IMR-90 (cell line): ENCODE results near the gene ZC3H7B. TPM values are rescaled to one million over a fixed set of nuclear protein-coding genes. Genes with fewer than 3 reads are reported as not detected.

Experiments
- ATAC-seq: fragments of 200-7000 bp; cut with Tn5 transposase; 2 replicates; pipeline ENCODE4 v1.9.1; 2020; ENCODE audit warnings: low read depth, mild to moderate bottlenecking, moderate library complexity
- BruUV-seq: library from RNA; stranded (reverse); fragments of 400-500 nt; replicated peaks from 2 replicates; lab custom pipeline; 2021; lab: Mats Ljungman, UMichigan
- CTCF ChIA-PET: fragments of 300-600 bp; formaldehyde crosslinking; extraction: SDS; loops from one replicate; lab custom pipeline; 2021; ENCODE audit warnings: antibody characterized with exemption; lab: Yijun Ruan, JAX
- POLR2A ChIA-PET: fragments of 300-600 bp; sonication (Branson Sonifier 250); formaldehyde crosslinking; loops from one replicate; lab custom pipeline; 2022; ENCODE audit warnings: antibody characterized with exemption; ENCODE audit not compliant: unreplicated experiment; lab: Charles Lee
- DNase-seq: peaks from one replicate; pipeline ENCODE4 v3.0.0; 2013
- H2AFZ ChIP-seq: replicated peaks from 2 replicates; pipeline ENCODE3; 2013; ENCODE audit warnings: low read length, mild to moderate bottlenecking; ENCODE audit not compliant: poor library complexity
- H2AK5ac ChIP-seq: 2 replicates; pipeline ENCODE4 v1.6.1; 2013; ENCODE audit warnings: low read depth, low read length, inconsistent platforms
- H2AK9ac ChIP-seq: replicated peaks from 2 replicates; pipeline ENCODE3; 2013; ENCODE audit warnings: mild to moderate bottlenecking, low read depth, low read length, moderate library complexity; ENCODE audit not compliant: poor library complexity
- H2BK120ac ChIP-seq: 2 replicates; pipeline ENCODE4 v1.6.1; 2013; ENCODE audit warnings: low read depth, low read length, inconsistent platforms
- H2BK15ac ChIP-seq: 3 replicates; pipeline ENCODE4 v1.6.1; 2013; ENCODE audit warnings: low read depth, low read length, inconsistent platforms
- H2BK20ac ChIP-seq: 2 replicates; pipeline ENCODE4 v1.6.1; 2013; ENCODE audit warnings: low read depth, mild to moderate bottlenecking, inconsistent platforms, low read length, moderate library complexity
- H2BK5ac ChIP-seq: 2 replicates; pipeline ENCODE4 v1.6.1; 2013; ENCODE audit warnings: mild to moderate bottlenecking, low read depth, low read length, inconsistent platforms; ENCODE audit not compliant: poor library complexity, severe bottlenecking
- H3K14ac ChIP-seq: replicated peaks from 2 replicates; pipeline ENCODE4 v1.6.1; 2013; ENCODE audit warnings: low read depth, low read length, inconsistent platforms
- H3K18ac ChIP-seq: 2 replicates; pipeline ENCODE4 v1.6.1; 2013; ENCODE audit warnings: low read depth, low read length, control low read depth
- H3K23ac ChIP-seq: 2 replicates; pipeline ENCODE4 v1.6.1; 2013; ENCODE audit warnings: low read depth, low read length, inconsistent platforms
- H3K27ac ChIP-seq: 2 replicates; pipeline ENCODE4 v1.5.1; 2013; ENCODE audit warnings: mild to moderate bottlenecking, control low read depth, low read length; ENCODE audit not compliant: insufficient read depth
- H3K27me3 ChIP-seq: 2 replicates; pipeline ENCODE4 v1.6.1; 2013; ENCODE audit warnings: low read length; ENCODE audit not compliant: control insufficient read depth, insufficient read depth
- H3K36me3 ChIP-seq: 2 replicates; pipeline ENCODE4 v1.6.1; 2013; ENCODE audit warnings: low read length, mixed read lengths; ENCODE audit not compliant: control insufficient read depth, insufficient read depth
- H3K4ac ChIP-seq: 2 replicates; pipeline ENCODE4 v1.6.1; 2013; ENCODE audit warnings: low read depth, low read length, inconsistent platforms
- H3K4me1 ChIP-seq: 2 replicates; pipeline ENCODE4 v1.6.1; 2013; ENCODE audit warnings: low read length, mixed read lengths; ENCODE audit not compliant: control insufficient read depth, insufficient read depth
- H3K4me2 ChIP-seq: 2 replicates; pipeline ENCODE4 v1.6.1; 2013; ENCODE audit warnings: low read depth, mild to moderate bottlenecking, control low read depth, low read length, moderate library complexity
- H3K4me3 ChIP-seq: 2 replicates; pipeline ENCODE4 v1.5.1; 2013; ENCODE audit warnings: low read depth, mild to moderate bottlenecking, control low read depth, low read length, moderate library complexity; ENCODE audit not compliant: insufficient read depth
- H3K56ac ChIP-seq: 2 replicates; pipeline ENCODE4 v1.6.1; 2013; ENCODE audit warnings: low read length, inconsistent platforms; ENCODE audit not compliant: insufficient read depth; ENCODE audit errors: extremely low read depth
- H3K79me1 ChIP-seq, 2 experiments: 2 replicates each; pipeline ENCODE4 v1.6.1; 2013; ENCODE audit warnings: low read length in 2 of 2, inconsistent platforms in 1 of 2, low read depth in 1 of 2
- H3K9ac ChIP-seq: 2 replicates; pipeline ENCODE4 v1.6.1; 2013; ENCODE audit warnings: low read depth, low read length, control low read depth
- H3K9me1 ChIP-seq: 2 replicates; pipeline ENCODE4 v1.6.1; 2013; ENCODE audit warnings: low read length, inconsistent platforms; ENCODE audit not compliant: insufficient read depth
- H3K9me3 ChIP-seq: 2 replicates; pipeline ENCODE4 v1.6.1; 2013; ENCODE audit warnings: low read length; ENCODE audit not compliant: control insufficient read depth, insufficient read depth
- H4K20me1 ChIP-seq: 2 replicates; pipeline ENCODE4 v1.6.1; 2013; ENCODE audit warnings: low read length, inconsistent platforms; ENCODE audit not compliant: insufficient read depth
- H4K5ac ChIP-seq: 2 replicates; pipeline ENCODE4 v1.6.1; 2013; ENCODE audit warnings: mild to moderate bottlenecking, low read depth, low read length, control low read depth
- H4K8ac ChIP-seq, 2 experiments: 2 replicates each; pipeline ENCODE4 v1.6.1; 2013; ENCODE audit warnings: low read depth in 2 of 2, low read length in 2 of 2, control low read depth in 1 of 2, inconsistent platforms in 1 of 2
- H4K91ac ChIP-seq: 2 replicates; pipeline ENCODE4 v1.6.1; 2013; ENCODE audit warnings: low read depth, low read length, inconsistent platforms; ENCODE audit not compliant: insufficient read depth
- BHLHE40 ChIP-seq: fragments of 150-350 bp; IDR thresholded peaks from 2 replicates; pipeline ENCODE4 v1.6.1; 2016; ENCODE audit warnings: mild to moderate bottlenecking, low read depth, low read length
- MAZ ChIP-seq: IDR thresholded peaks from 2 replicates; pipeline ENCODE4 v1.6.1; 2012; ENCODE audit warnings: low read depth, mild to moderate bottlenecking, low read length, improper control_type of control experiment, moderate library complexity, borderline replicate concordance
- MXI1 ChIP-seq: IDR thresholded peaks from 2 replicates; pipeline ENCODE4 v1.6.1; 2012; ENCODE audit warnings: low read depth, mild to moderate bottlenecking, low read length, moderate library complexity, borderline replicate concordance
- NFE2L2 ChIP-seq: fragments of 150-350 bp; IDR thresholded peaks from 2 replicates; pipeline ENCODE4 v1.6.1; 2016; ENCODE audit warnings: low read depth, mild to moderate bottlenecking, low read length
- POLR2A ChIP-seq: IDR thresholded peaks from 2 replicates; pipeline ENCODE4 v1.6.1; 2012; ENCODE audit warnings: mild to moderate bottlenecking, low read depth, low read length
- WGBS, 2 experiments: methylation state at CpG; one replicate each; pipeline versions ENCODE4 v1.1.5 to v1.1.7; 2013; ENCODE audit warnings: missing lambda C conversion rate in 2 of 2; ENCODE audit not compliant: insufficient read length in 1 of 2; ENCODE audit errors: extremely low coverage in 2 of 2; 5-methylcytosine and 5-hydroxymethylcytosine counted together
- dilution Hi-C: fragments of 300-500 bp; cut with HindIII; formaldehyde crosslinking; loops from one replicate; pipeline ENCODE4 v1.14.3; 2018; ENCODE audit warnings: low sequenced_read_pairs; ENCODE audit not compliant: unreplicated experiment
- in situ Hi-C: fragments of 300-500 bp; cut with MboI; formaldehyde crosslinking; loops from 3 replicates; pipeline ENCODE4 v1.14.3; 2019; ENCODE audit warnings: low sequenced_read_pairs, inconsistent platforms, mixed read lengths
- intact Hi-C: fragments of 100-400 bp; cut with micrococcal nuclease; formaldehyde crosslinking; loops from 2 replicates; pipeline ENCODE4 v1.10.0; 2022
- polyA plus RNA-seq, 3 experiments: library from polyadenylated mRNA; depleted of rRNA; stranded (reverse); fragments of >200 nt; gene quantifications; 2 replicates each; pipeline ENCODE4 v1.2.3, GENCODE V29; 2012; ENCODE audit warnings: low replicate concordance in 1 of 3
- total RNA-seq: library from RNA; depleted of rRNA; stranded (reverse); fragments of >200 nt; gene quantifications from 2 replicates; pipeline ENCODE4 v1.2.3, GENCODE V29; 2012
- TF ChIP-seq, protein P1 (sequence below): fragments of 150-350 bp; IDR thresholded peaks from 2 replicates; pipeline ENCODE4 v1.6.1; 2017; ENCODE audit warnings: mild to moderate bottlenecking, antibody characterized with exemption, low read length, low read depth

ZC3H7B gene
- total and polyA plus RNA-seq, 2 of the 4 experiments (the other 2 are of a cell fraction), result 37.6 to 72.3 TPM

DNA sequence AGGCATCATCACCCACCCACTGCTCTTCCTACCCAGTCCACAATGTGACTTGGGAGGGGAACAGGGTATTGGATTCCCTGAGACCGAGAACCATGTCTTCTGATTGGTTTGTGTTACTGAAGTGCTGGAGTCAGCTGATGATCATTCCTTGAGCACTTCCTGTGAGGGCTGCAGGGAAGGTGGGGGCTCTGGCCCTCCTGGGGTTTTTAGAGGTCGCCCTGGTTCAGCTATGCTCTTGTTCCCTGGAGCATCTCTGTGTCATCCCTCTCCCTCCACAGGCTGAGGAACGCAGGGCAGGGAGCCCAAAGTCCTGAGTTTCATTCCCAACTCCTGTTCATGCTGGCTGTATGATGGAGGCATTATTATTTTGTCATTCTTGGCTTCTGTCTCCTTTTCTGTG lies 6.7 kb downstream of the ZC3H7B start:
- Histone ChIP-seq H3K4me1 (peaks cover 23% of the 10 kb centered on the region), H2AK5ac (peak overlapping the region; percentile 61; the same call in 1 of the 2 replicates), H4K91ac (0 out of 2 replicates have a peak overlapping the region, but pooled peaks have one; percentile 0), H3K79me1 (peaks cover 14 to 70% of the 10 kb centered on the region in 2 experiments), H3K27me3 (no peaks in the 10 kb centered on the region), H2AFZ (no peak overlapping the region), H3K27ac (peak overlapping the region; percentile 40; the same call in 1 of the 2 replicates), H2BK120ac (peak overlapping the region; percentile 41), H3K14ac (peak overlapping the region; percentile 74), H3K4me2 (no peak overlapping the region), H2BK5ac (peak overlapping the region; percentile 63), H3K18ac (peak overlapping the region; percentile 3; the same call in 1 of the 2 replicates), H2BK15ac (peak overlapping the region; percentile 10; the same call in 2 of the 3 replicates), H3K9me1 (peaks cover 26% of the 10 kb centered on the region), H3K56ac (no peak overlapping the region), H2BK20ac (0 out of 2 replicates have a peak overlapping the region, but pooled peaks have one; percentile 1), H3K4me3 (no peak overlapping the region), H3K9ac (no peak overlapping the region), H4K8ac (peak overlapping the region; percentile 45 to 59; a peak in 3 of 4 replicates), H3K4ac (peak overlapping the region; percentile 69), H4K5ac (peak overlapping the region; percentile 19; the same call in 1 of the 2 replicates), H3K23ac (peak overlapping the region; percentile 67), H3K9me3 (no peaks in the 10 kb centered on the region), H3K36me3 (peaks cover 19% of the 10 kb centered on the region), H4K20me1 (peaks cover 75% of the 10 kb centered on the region), H2AK9ac (no peak overlapping the region)
- dilution Hi-C loops, result no loop called here
- ChIA-PET CTCF (interaction anchor here (1.0 kb wide), 1 partner anchor 22 kb away, joined by 3 read pairs; no protein-coding TSS in a partner anchor), POLR2A (no interaction called here)
- WGBS, 2 experiments, result no CpG with 5 or more reads among the region's 3 CpGs
- in situ Hi-C loops, result no loop called here
- DNase-seq (peak; percentile 68), ATAC-seq (peak; percentile 70)
- BruUV-seq, result no TSS peak
- intact Hi-C loops, result no loop called here
- TF ChIP-seq MAZ (peak; percentile 78), POLR2A (no peak), MXI1 (no peak), BHLHE40 (no peak), NFE2L2 (no peak)
- TF ChIP-seq, protein P1, sequence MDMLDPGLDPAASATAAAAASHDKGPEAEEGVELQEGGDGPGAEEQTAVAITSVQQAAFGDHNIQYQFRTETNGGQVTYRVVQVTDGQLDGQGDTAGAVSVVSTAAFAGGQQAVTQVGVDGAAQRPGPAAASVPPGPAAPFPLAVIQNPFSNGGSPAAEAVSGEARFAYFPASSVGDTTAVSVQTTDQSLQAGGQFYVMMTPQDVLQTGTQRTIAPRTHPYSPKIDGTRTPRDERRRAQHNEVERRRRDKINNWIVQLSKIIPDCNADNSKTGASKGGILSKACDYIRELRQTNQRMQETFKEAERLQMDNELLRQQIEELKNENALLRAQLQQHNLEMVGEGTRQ, result peak; percentile 55; the same call in 1 of the 2 replicates
